ENCODE results near the gene RPL10A. TPM values are rescaled to one million over a fixed set of nuclear protein-coding genes. Genes with fewer than 3 reads are reported as not detected.

RPL10A gene
- total and polyA plus RNA-seq, 2 of the 8 experiments (the other 6 are each of a cell fraction or from before 2014, with no cell fraction given) = 1,893 to 2,948 TPM

GRCh38 chr6:35500782-35501181 is 32.6 kb downstream of the RPL10A start:
- 81% methylated on average over 6 of the region's 6 CpGs; no CpG with 5 or more reads in 1 of the 2 experiments for WGBS, 2 experiments (ENCODE audit: extremely low coverage in 1 of 2, insufficient coverage in 1 of 2, insufficient read length in 1 of 2, insufficient replicate concordance in 2 of 2, low coverage in 1 of 2, low lambda C conversion rate in 2 of 2, missing lambda C conversion rate in 1 of 2)
- TF ChIP-seq RXRA (IDR thresholded peaks at IDR 0.05; ENCODE audit: insufficient read depth, low read depth, low read length) (no peak), RNF2 (IDR thresholded peaks at IDR 0.05; ENCODE audit: borderline replicate concordance, low read depth, low read length, missing control alignments, poor library complexity, severe bottlenecking) (no peak), JUND (IDR thresholded peaks at IDR 0.05; ENCODE audit: low read length) (no peak), RAD21 (IDR thresholded peaks at IDR 0.05 in 1 of 2, conservative IDR thresholded peaks at IDR 0.05 in 1 of 2; ENCODE audit: low read depth in 2 of 2, low read length in 2 of 2) (no peak), CHD1 (IDR thresholded peaks at IDR 0.05; ENCODE audit: low read depth, low read length) (no peak)

More at GRCh38 chr6:35500782-35501181, 32.6 kb downstream of the RPL10A start:
- Histone ChIP-seq H3K14ac (ENCODE audit: insufficient read length) (no peak overlapping the region), H3K27ac (ENCODE audit: low read depth, low read length) (no peak overlapping the region), H3K4me2 (ENCODE audit: insufficient read depth in 1 of 2, low read depth in 2 of 2, low read length in 2 of 2) (no peak overlapping the region), H3K4me1 (replicated peaks in 1 of 4; ENCODE audit: control insufficient read depth in 3 of 4, insufficient read depth in 4 of 4, low read length in 3 of 4) (peaks cover under 1 to 16% (median 10%) of the 10 kb centered on the region in 4 experiments), H4K91ac (replicated peaks; ENCODE audit: insufficient read length, low read length) (no peak overlapping the region), H2BK20ac (ENCODE audit: low read length) (no peak overlapping the region), H3K18ac (ENCODE audit: extremely low read depth, low read length) (no peak overlapping the region), H3K36me3 (ENCODE audit: control insufficient read depth in 2 of 4, insufficient read depth in 4 of 4, low read length in 3 of 4) (no peaks in the 10 kb centered on the region), H3K23ac (ENCODE audit: insufficient read length) (no peak overlapping the region), H3K27me3 (replicated peaks in 1 of 4; ENCODE audit: control insufficient read depth in 3 of 4, extremely low read depth in 1 of 4, insufficient read depth in 3 of 4, low read length in 3 of 4) (peaks cover 0 to 8% (median 3%) of the 10 kb centered on the region in 4 experiments; a peak in 4 of 7 replicates), H2AK5ac (ENCODE audit: low read depth, low read length) (peak overlapping the region; percentile 15; the same call in 1 of the 2 replicates), H4K5ac (ENCODE audit: insufficient read length, low read depth, low read length) (no peak overlapping the region), H2BK5ac (ENCODE audit: low read depth, low read length) (0 out of 2 replicates have a peak overlapping the region, but pooled peaks have one; percentile 15), H4K20me1 (replicated peaks in 1 of 2; ENCODE audit: control insufficient read depth in 1 of 2, insufficient read depth in 2 of 2, low read length in 2 of 2) (no peaks in the 10 kb centered on the region), H2BK15ac (ENCODE audit: low read length) (no peak overlapping the region), H4K8ac (ENCODE audit: extremely low read depth, insufficient read depth, low read length) (no peak overlapping the region), H3K79me1 (ENCODE audit: low read depth, low read length) (no peaks in the 10 kb centered on the region), H3K9me3 (ENCODE audit: insufficient read depth in 2 of 2, low read depth in 1 of 2, low read length in 1 of 2) (no peaks in the 10 kb centered on the region), H3K4me3 (ENCODE audit: extremely low read depth in 1 of 4, insufficient read depth in 2 of 4, low read depth in 3 of 4, low read length in 4 of 4) (no peak overlapping the region), H3K9ac (replicated peaks in 1 of 4; ENCODE audit: extremely low read depth in 1 of 4, low read depth in 3 of 4, low read length in 3 of 4) (no peak overlapping the region), H3K23me2 (ENCODE audit: low read depth, low read length) (peaks cover 6% of the 10 kb centered on the region; the same call in 1 of the 2 replicates), H2BK12ac (ENCODE audit: low read depth, low read length) (no peak overlapping the region), H2BK120ac (replicated peaks; ENCODE audit: low read depth, low read length) (no peak overlapping the region), H3K4ac (replicated peaks; ENCODE audit: insufficient read length, low read depth, low read length) (no peak overlapping the region), H3K56ac (replicated peaks; ENCODE audit: insufficient read length, low read depth, low read length) (no peak overlapping the region), H3K79me2 (ENCODE audit: control insufficient read depth in 1 of 2, insufficient read depth in 2 of 2, low read length in 2 of 2) (peaks cover 0 to 1% of the 10 kb centered on the region in 2 experiments; a peak in 1 of 4 replicates), H2AFZ (ENCODE audit: low read length) (no peak overlapping the region)
- CTCF ChIA-PET (ENCODE audit: partially characterized antibody) = interaction anchor here (1.4 kb wide), 2 partner anchors 16 to 22 kb away, joined by 3 to 4 read pairs; no protein-coding TSS in a partner anchor
- DNase-seq (ENCODE audit: low read depth in 1 of 2, low spot score in 2 of 2) (no peak), FAIRE-seq (no peak)
- POLR2A ChIA-PET (ENCODE audit: partially characterized antibody) = interaction anchor here (1.0 to 37.6 kb wide), 2 partner anchors 21 to 23 kb away, joined by 3 to 1319 read pairs; partner anchors contain the start of gene RPL10A

Measured in H1 (cell line).